ENCODE data around the gene CYSRT1.

Gene CYSRT1

DNA sequence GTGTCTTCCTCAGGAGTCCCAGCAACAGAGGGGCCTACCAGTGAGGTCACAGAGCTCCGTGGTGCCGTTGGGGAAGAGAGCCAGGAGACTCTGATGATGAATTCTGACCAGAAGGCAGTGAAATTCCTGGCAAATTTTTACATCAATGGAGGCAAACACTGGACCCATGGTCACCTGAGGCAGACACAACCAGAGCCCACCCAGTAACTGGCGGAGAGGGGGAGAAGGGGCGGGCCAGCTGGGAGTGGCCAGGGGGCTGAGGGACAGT lies 26.2 kb downstream of the CYSRT1 start, which contains the start of gene STPG3:
Gene STPG3 (plus strand): TSS at position 93 of the 268 bp plus-strand sequence. CDS start 1 bp downstream, at position 94.
- TF ChIP-seq, protein P1, sequence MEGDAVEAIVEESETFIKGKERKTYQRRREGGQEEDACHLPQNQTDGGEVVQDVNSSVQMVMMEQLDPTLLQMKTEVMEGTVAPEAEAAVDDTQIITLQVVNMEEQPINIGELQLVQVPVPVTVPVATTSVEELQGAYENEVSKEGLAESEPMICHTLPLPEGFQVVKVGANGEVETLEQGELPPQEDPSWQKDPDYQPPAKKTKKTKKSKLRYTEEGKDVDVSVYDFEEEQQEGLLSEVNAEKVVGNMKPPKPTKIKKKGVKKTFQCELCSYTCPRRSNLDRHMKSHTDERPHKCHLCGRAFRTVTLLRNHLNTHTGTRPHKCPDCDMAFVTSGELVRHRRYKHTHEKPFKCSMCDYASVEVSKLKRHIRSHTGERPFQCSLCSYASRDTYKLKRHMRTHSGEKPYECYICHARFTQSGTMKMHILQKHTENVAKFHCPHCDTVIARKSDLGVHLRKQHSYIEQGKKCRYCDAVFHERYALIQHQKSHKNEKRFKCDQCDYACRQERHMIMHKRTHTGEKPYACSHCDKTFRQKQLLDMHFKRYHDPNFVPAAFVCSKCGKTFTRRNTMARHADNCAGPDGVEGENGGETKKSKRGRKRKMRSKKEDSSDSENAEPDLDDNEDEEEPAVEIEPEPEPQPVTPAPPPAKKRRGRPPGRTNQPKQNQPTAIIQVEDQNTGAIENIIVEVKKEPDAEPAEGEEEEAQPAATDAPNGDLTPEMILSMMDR (IDR thresholded peaks at IDR 0.05; ENCODE audit: low read depth, low read length, missing control alignments) = no peak
- no peak for DNase-seq
- no peak within 1 kb of the TSS for H3K4me3 ChIP-seq (ENCODE audit: low read depth, low read length)
- in situ Hi-C loops (cut with HindIII; ENCODE audit: low pct_ligation_motif_present, low sequenced_read_pairs) = no loop called here
- no peaks in the 10 kb centered on the region for H3K27me3 ChIP-seq (replicated peaks)
- no peaks in the 10 kb centered on the region for H3K36me3 ChIP-seq (replicated peaks)
- no peak within 1 kb of the TSS for H3K27ac ChIP-seq

DNA sequence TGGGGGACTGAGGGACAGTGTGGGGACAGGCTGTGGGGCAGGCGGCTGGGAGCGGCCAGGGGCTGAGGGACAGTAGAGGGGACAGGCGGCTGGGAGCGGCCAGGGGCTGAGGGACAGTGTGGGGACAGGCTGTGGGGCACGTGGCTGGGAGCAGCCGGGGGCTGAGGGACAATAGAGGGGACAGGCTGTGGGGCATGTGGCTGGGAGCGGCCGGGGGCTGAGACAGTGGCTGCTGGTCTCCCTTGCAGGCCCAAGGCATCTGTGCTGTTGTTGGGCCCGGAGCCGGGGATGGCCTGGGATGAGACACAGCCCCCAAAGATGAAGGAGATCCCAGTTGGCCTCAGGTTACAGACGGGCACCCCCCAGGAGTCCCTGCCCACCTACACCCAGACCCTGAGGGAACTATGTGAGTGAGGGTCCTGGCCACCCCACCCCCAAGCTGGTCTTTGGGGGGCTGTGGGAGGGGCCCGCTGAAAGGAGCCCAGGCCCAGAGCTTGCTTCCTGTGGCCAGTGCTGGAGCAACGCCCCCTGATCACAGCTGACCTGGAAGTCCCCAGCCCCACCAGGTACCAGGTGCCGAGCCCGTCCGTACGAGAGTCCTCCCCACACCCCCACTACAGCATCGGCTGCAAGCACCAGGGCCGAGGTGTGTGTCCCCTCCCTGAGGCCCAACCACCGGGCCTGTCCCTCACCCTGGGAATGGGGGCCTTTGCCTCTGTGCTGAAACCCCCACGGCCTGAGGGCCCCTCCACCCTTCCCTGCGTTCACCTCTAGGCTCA lies 26.7 kb downstream of the CYSRT1 start:
- Histone ChIP-seq H3K27me3 (replicated peaks) (no peaks in the 10 kb centered on the region), H3K4me3 (ENCODE audit: low read depth, low read length) (no peak overlapping the region), H3K27ac (no peak overlapping the region), H3K36me3 (replicated peaks) (peaks cover 5% of the 10 kb centered on the region)
- TF ChIP-seq, protein P1 (IDR thresholded peaks at IDR 0.05; ENCODE audit: low read depth, low read length, missing control alignments) = no peak
- no peak for DNase-seq
- in situ Hi-C loops (cut with HindIII; ENCODE audit: low pct_ligation_motif_present, low sequenced_read_pairs) = no loop called here

DNA sequence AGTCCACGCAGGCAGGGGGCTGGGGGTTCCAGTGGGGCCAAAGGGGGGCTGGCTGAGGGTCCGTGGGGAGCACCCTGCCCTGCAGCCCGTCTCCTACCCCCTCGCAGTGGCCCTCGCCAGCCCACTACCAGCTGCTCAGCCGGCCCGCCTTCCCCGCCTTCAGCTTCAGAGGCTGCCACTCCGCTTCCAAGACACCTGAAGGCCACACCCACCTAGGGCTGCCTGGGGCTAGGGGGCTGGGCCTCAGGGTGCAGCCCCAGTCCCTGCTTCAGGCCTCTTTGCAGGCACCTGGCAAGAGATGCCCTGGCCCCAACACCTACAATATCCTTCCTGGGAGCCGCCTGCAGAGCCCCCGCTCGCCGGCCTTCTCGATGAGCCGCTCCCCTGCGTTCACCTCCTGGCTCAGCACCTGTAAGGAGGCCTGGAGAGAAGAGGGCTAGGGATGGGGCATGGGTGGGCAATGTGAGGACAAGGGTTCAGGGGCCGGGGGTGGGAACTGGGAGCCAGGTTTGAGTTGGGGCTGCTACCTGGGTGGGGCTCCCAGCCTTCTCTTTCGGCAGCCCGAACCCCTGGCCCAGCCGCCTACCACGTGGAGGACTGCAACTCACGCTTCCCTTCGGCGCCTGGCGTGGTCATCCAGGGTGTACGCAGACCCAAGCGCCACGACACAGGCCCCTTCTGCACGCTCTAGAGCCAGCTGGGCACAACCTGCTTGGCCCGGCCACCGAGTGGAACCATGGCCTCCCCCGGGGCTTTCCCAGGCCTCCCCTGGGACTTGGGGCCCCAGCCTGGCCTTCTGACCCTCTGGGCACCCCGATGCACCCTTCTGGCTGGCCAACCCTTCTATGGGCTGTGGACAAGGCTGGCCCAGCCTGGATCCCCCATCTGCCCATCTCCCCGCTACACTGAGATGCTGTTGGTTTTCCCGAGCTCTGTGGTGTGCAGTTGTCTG lies 27.9 kb downstream of the CYSRT1 start:
- Histone ChIP-seq H3K4me3 (ENCODE audit: low read depth, low read length) (no peak overlapping the region), H3K27me3 (replicated peaks) (no peaks in the 10 kb centered on the region), H3K27ac (no peak overlapping the region), H3K36me3 (replicated peaks) (peaks cover 9% of the 10 kb centered on the region)
- in situ Hi-C loops (cut with HindIII; ENCODE audit: low pct_ligation_motif_present, low sequenced_read_pairs) = no loop called here
- TF ChIP-seq, protein P1 (IDR thresholded peaks at IDR 0.05; ENCODE audit: low read depth, low read length, missing control alignments) = no peak
- DNase-seq = no peak

DNA sequence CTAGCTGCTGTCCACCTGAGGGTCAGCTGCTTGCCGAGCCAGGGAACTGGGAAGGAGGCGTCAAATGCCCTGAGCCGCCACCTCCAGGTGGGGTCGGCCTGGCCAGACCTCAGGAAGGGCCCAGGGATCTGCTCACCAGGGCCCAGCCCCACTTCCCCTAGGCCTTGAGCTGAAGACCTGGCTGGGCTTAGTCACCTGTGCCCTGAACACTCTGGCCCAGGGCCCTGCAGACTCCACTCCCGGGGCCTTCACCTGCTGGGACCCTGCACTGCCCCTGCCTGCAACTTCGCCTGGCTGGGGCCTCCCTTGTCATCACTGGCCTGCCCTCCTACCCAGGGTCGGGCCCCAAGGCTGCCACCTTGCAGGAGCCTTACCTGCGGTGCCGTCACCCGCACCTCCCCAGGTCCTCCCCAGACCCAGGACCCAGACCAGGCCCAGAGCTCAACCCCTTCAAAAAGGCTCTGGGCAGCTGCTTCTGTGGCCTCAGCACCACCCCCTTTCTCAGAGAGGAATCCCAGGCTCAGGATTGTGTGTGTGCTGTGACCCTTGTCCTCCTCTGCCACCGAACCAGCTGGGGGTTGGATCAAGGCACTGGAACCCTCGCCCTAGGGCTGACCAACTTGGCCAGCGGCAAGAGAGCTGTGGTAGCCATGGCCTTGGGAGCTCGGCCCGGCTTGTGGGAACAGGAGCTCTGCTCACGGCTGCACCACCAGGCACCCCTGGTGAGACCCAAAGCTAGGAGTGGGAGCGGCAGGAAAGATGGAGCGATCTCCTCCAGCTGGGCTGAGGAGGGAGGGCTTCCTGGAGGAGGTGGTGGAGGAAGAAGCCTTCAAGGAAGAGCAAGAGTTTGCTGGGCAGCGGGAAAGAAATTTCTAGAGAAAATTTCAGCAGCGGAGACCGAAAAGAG lies 29.0 kb downstream of the CYSRT1 start:
- TF ChIP-seq, protein P1 (IDR thresholded peaks at IDR 0.05; ENCODE audit: low read depth, low read length, missing control alignments) = no peak
- in situ Hi-C loops (cut with HindIII; ENCODE audit: low pct_ligation_motif_present, low sequenced_read_pairs) = no loop called here
- no peak for DNase-seq

GRCh38 chr9:137254624-137255447 lies 29.9 kb downstream of the CYSRT1 start, which contains the start of gene NELFB:
Gene NELFB (plus strand): TSS chr9:137255327.
- H3K4me3 ChIP-seq (ENCODE audit: low read depth, low read length) = peak within 1 kb of the TSS; percentile 92
- no peaks in the 10 kb centered on the region for H3K27me3 ChIP-seq (replicated peaks)
- in situ Hi-C loops (cut with HindIII; ENCODE audit: low pct_ligation_motif_present, low sequenced_read_pairs) = no loop called here
- TF ChIP-seq, protein P1 (IDR thresholded peaks at IDR 0.05; ENCODE audit: low read depth, low read length, missing control alignments) = no peak
- H3K27ac ChIP-seq = peak within 1 kb of the TSS; percentile 27
- DNase-seq = peak; percentile 68
- H3K36me3 ChIP-seq (replicated peaks) = peaks cover 14% of the 10 kb centered on the region

More for the DNA sequence above, 29.0 kb downstream of the CYSRT1 start:
- Histone ChIP-seq H3K27me3 (replicated peaks) (no peaks in the 10 kb centered on the region), H3K36me3 (replicated peaks) (peaks cover 10% of the 10 kb centered on the region), H3K4me3 (ENCODE audit: low read depth, low read length) (peak overlapping the region; percentile 92), H3K27ac (no peak overlapping the region)
